Mesendoderm (in vitro differentiated cells): ENCODE results near the gene BPI.
A peak's percentile ranks its signal among the peaks of the same experiment; 100 is the strongest.

ENCODE experiments used
- DNase-seq: peaks from one replicate; pipeline ENCODE4 v3.0.0; 2013
- H2AK5ac ChIP-seq: 2 replicates; pipeline ENCODE4 v1.6.1; 2013; ENCODE audit warnings: low read length, inconsistent platforms
- H2BK120ac ChIP-seq: 2 replicates; pipeline ENCODE4 v1.6.1; 2013; ENCODE audit warnings: low read depth, mild to moderate bottlenecking, low read length, moderate library complexity, mixed read lengths
- H2BK15ac ChIP-seq: replicated peaks from 2 replicates; pipeline ENCODE4 v1.6.1; 2013; ENCODE audit warnings: low read depth, mild to moderate bottlenecking, moderate library complexity
- H2BK5ac ChIP-seq: 2 replicates; pipeline ENCODE4 v1.6.1; 2013; ENCODE audit warnings: low read length, inconsistent platforms
- H3K18ac ChIP-seq: 2 replicates; pipeline ENCODE4 v1.6.1; 2013; ENCODE audit warnings: mild to moderate bottlenecking, low read length, mixed read lengths
- H3K23ac ChIP-seq: one replicate; pipeline ENCODE4 v1.6.1; 2013; ENCODE audit warnings: low read length
- H3K27ac ChIP-seq: 2 replicates; pipeline ENCODE4 v1.5.1; 2013; ENCODE audit warnings: low read depth, mild to moderate bottlenecking, inconsistent platforms, low read length, moderate library complexity
- H3K27me3 ChIP-seq: 2 replicates; pipeline ENCODE4 v1.6.1; 2013; ENCODE audit warnings: low read length, control low read depth, mild to moderate bottlenecking, inconsistent platforms; ENCODE audit not compliant: insufficient read depth, poor library complexity
- H3K36me3 ChIP-seq: 2 replicates; pipeline ENCODE4 v1.6.1; 2013; ENCODE audit warnings: low read length, inconsistent platforms; ENCODE audit not compliant: control insufficient read depth, insufficient read depth
- H3K4ac ChIP-seq: one replicate; pipeline ENCODE4 v1.6.1; 2013; ENCODE audit warnings: low read depth, mild to moderate bottlenecking, low read length, moderate library complexity
- H3K4me1 ChIP-seq: 2 replicates; pipeline ENCODE4 v1.6.1; 2013; ENCODE audit warnings: low read depth, low read length, inconsistent platforms; ENCODE audit not compliant: control insufficient read depth
- H3K4me2 ChIP-seq: 2 replicates; pipeline ENCODE4 v1.6.1; 2013; ENCODE audit warnings: low read length
- H3K4me3 ChIP-seq: 2 replicates; pipeline ENCODE4 v1.5.1; 2013; ENCODE audit warnings: mild to moderate bottlenecking, low read length
- H3K56ac ChIP-seq: one replicate; pipeline ENCODE4 v1.6.1; 2013; ENCODE audit warnings: low read length
- H3K79me1 ChIP-seq: 2 replicates; pipeline ENCODE4 v1.6.1; 2013; ENCODE audit warnings: low read length, inconsistent platforms
- H3K79me2 ChIP-seq: 2 replicates; pipeline ENCODE4 v1.6.1; 2013; ENCODE audit warnings: mild to moderate bottlenecking, low read length; ENCODE audit not compliant: control insufficient read depth, insufficient read depth
- H3K9ac ChIP-seq: 2 replicates; pipeline ENCODE4 v1.6.1; 2013; ENCODE audit warnings: low read length, inconsistent platforms
- H4K5ac ChIP-seq: one replicate; pipeline ENCODE4 v1.6.1; 2013; ENCODE audit warnings: low read length
- H4K8ac ChIP-seq: one replicate; pipeline ENCODE4 v1.6.1; 2013; ENCODE audit warnings: low read depth, mild to moderate bottlenecking, control low read depth, low read length, moderate library complexity
- WGBS: extraction: QIAGEN DNeasy Blood & Tissue Kit; methylation state at CpG from one replicate; pipeline ENCODE4 v1.1.7; 2013; ENCODE audit warnings: low lambda C conversion rate, missing lambda C conversion rate; ENCODE audit not compliant: insufficient coverage; ENCODE audit errors: extremely low coverage; 5-methylcytosine and 5-hydroxymethylcytosine counted together

BPI gene

GRCh38 chr20:38300438-38300837, 3.5 kb upstream of the BPI start:
- peaks cover 2% of the 10 kb centered on the region for H3K4me1 ChIP-seq
- no peak overlapping the region for H3K23ac ChIP-seq
- H4K5ac ChIP-seq, result no peak overlapping the region
- no peak overlapping the region for H3K9ac ChIP-seq
- no peak overlapping the region for H3K4me2 ChIP-seq
- H2BK120ac ChIP-seq, result no peak overlapping the region
- no peak overlapping the region for H4K8ac ChIP-seq
- H3K4ac ChIP-seq, result no peak overlapping the region
- no peak overlapping the region for H3K56ac ChIP-seq
- H3K79me1 ChIP-seq, result no peaks in the 10 kb centered on the region
- no peak overlapping the region for H2BK15ac ChIP-seq
- DNase-seq, result no peak
- H2BK5ac ChIP-seq, result no peak overlapping the region
- no peaks in the 10 kb centered on the region for H3K36me3 ChIP-seq
- H2AK5ac ChIP-seq, result no peak overlapping the region
- H3K27ac ChIP-seq, result no peak overlapping the region
- no peak overlapping the region for H3K4me3 ChIP-seq
- H3K27me3 ChIP-seq, result no peaks in the 10 kb centered on the region
- H3K18ac ChIP-seq, result no peak overlapping the region
- H3K79me2 ChIP-seq, result no peaks in the 10 kb centered on the region
- WGBS, result no CpG with 5 or more reads among the region's 4 CpGs

GRCh38 chr20:38301309-38301708, 2.6 kb upstream of the BPI start:
- Histone ChIP-seq H3K36me3 (no peaks in the 10 kb centered on the region), H2AK5ac (no peak overlapping the region), H3K56ac (no peak overlapping the region), H2BK15ac (no peak overlapping the region), H4K8ac (no peak overlapping the region), H3K18ac (no peak overlapping the region), H3K27ac (no peak overlapping the region), H3K9ac (no peak overlapping the region), H3K23ac (no peak overlapping the region), H2BK120ac (no peak overlapping the region), H3K27me3 (no peaks in the 10 kb centered on the region), H3K4me2 (no peak overlapping the region), H4K5ac (no peak overlapping the region), H3K4me3 (no peak overlapping the region), H3K4ac (no peak overlapping the region), H3K4me1 (peaks cover 2% of the 10 kb centered on the region), H3K79me1 (no peaks in the 10 kb centered on the region), H2BK5ac (no peak overlapping the region), H3K79me2 (no peaks in the 10 kb centered on the region)
- no CpG with 5 or more reads among the region's 3 CpGs for WGBS
- DNase-seq, result no peak

- no CpG with 5 or more reads among the region's 11 CpGs for WGBS
- H3K18ac ChIP-seq, result no peak overlapping the region
- no peak overlapping the region for H3K27ac ChIP-seq
- no peak overlapping the region for H4K8ac ChIP-seq
- no peak for DNase-seq
- H3K4me2 ChIP-seq, result no peak overlapping the region
- H2BK120ac ChIP-seq, result no peak overlapping the region
- H3K27me3 ChIP-seq, result no peaks in the 10 kb centered on the region
- no peak overlapping the region for H3K23ac ChIP-seq
- no peak overlapping the region for H3K4me3 ChIP-seq
- H2BK15ac ChIP-seq, result no peak overlapping the region
- H3K4me1 ChIP-seq, result peaks cover 2% of the 10 kb centered on the region
- H3K9ac ChIP-seq, result no peak overlapping the region
- H4K5ac ChIP-seq, result no peak overlapping the region
- no peak overlapping the region for H3K56ac ChIP-seq
- no peaks in the 10 kb centered on the region for H3K36me3 ChIP-seq
- H2BK5ac ChIP-seq, result no peak overlapping the region
- no peaks in the 10 kb centered on the region for H3K79me1 ChIP-seq
- H2AK5ac ChIP-seq, result no peak overlapping the region
- no peaks in the 10 kb centered on the region for H3K79me2 ChIP-seq
- H3K4ac ChIP-seq, result no peak overlapping the region
Measured at GRCh38 chr20:38302786-38303185, 1.2 kb upstream of the BPI start.

GRCh38 chr20:38304845-38305447, 990 bp downstream of the BPI start:
- Histone ChIP-seq H2BK5ac (no peak overlapping the region), H3K4me3 (no peak overlapping the region)
- DNase-seq, result peak; percentile 53

GRCh38 chr20:38305541-38305940, 1.6 kb downstream of the BPI start:
- H2BK15ac ChIP-seq, result no peak overlapping the region
- no CpG with 5 or more reads among the region's 4 CpGs for WGBS
- no peak for DNase-seq
- no peaks in the 10 kb centered on the region for H3K79me1 ChIP-seq
- no peak overlapping the region for H3K9ac ChIP-seq
- no peak overlapping the region for H2BK120ac ChIP-seq
- no peaks in the 10 kb centered on the region for H3K79me2 ChIP-seq
- H3K36me3 ChIP-seq, result no peaks in the 10 kb centered on the region
- no peak overlapping the region for H2BK5ac ChIP-seq
- no peak overlapping the region for H2AK5ac ChIP-seq
- H3K4me1 ChIP-seq, result no peaks in the 10 kb centered on the region
- H3K56ac ChIP-seq, result no peak overlapping the region
- no peak overlapping the region for H3K4me3 ChIP-seq
- no peak overlapping the region for H4K5ac ChIP-seq
- no peak overlapping the region for H3K4ac ChIP-seq
- H3K23ac ChIP-seq, result no peak overlapping the region
- no peak overlapping the region for H4K8ac ChIP-seq
- no peak overlapping the region for H3K18ac ChIP-seq
- H3K27ac ChIP-seq, result no peak overlapping the region
- no peak overlapping the region for H3K4me2 ChIP-seq
- H3K27me3 ChIP-seq, result no peaks in the 10 kb centered on the region

More at GRCh38 chr20:38304845-38305447, 990 bp downstream of the BPI start:
- Histone ChIP-seq H3K79me2 (no peaks in the 10 kb centered on the region), H3K9ac (no peak overlapping the region), H3K4me2 (no peak overlapping the region), H4K5ac (no peak overlapping the region), H3K27ac (no peak overlapping the region), H3K4me1 (no peaks in the 10 kb centered on the region), H2AK5ac (no peak overlapping the region), H4K8ac (no peak overlapping the region), H3K36me3 (no peaks in the 10 kb centered on the region), H3K4ac (no peak overlapping the region), H3K79me1 (no peaks in the 10 kb centered on the region), H2BK120ac (no peak overlapping the region), H3K56ac (no peak overlapping the region), H3K18ac (no peak overlapping the region), H3K27me3 (no peaks in the 10 kb centered on the region), H2BK15ac (no peak overlapping the region), H3K23ac (no peak overlapping the region)
- WGBS, result no CpG with 5 or more reads among the region's 8 CpGs

- no peak overlapping the region for H2AK5ac ChIP-seq
- H3K9ac ChIP-seq, result no peak overlapping the region
- H3K4me1 ChIP-seq, result no peaks in the 10 kb centered on the region
- H2BK15ac ChIP-seq, result no peak overlapping the region
- no peak overlapping the region for H2BK5ac ChIP-seq
- no peak overlapping the region for H3K56ac ChIP-seq
- no peak overlapping the region for H2BK120ac ChIP-seq
- no peak overlapping the region for H4K5ac ChIP-seq
- no peak overlapping the region for H3K4ac ChIP-seq
- no peaks in the 10 kb centered on the region for H3K36me3 ChIP-seq
- H3K27me3 ChIP-seq, result no peaks in the 10 kb centered on the region
- H3K27ac ChIP-seq, result no peak overlapping the region
- no peaks in the 10 kb centered on the region for H3K79me2 ChIP-seq
- H3K79me1 ChIP-seq, result no peaks in the 10 kb centered on the region
- no peak overlapping the region for H3K23ac ChIP-seq
- no CpG with 5 or more reads among the region's 6 CpGs for WGBS
- H3K4me3 ChIP-seq, result no peak overlapping the region
- H3K18ac ChIP-seq, result no peak overlapping the region
- no peak for DNase-seq
- H4K8ac ChIP-seq, result no peak overlapping the region
- H3K4me2 ChIP-seq, result no peak overlapping the region
Measured at GRCh38 chr20:38306379-38306778, 2.4 kb downstream of the BPI start.
